ENCODE measurements around the gene PCNX3. TPM values are rescaled to one million over a fixed set of nuclear protein-coding genes. Genes with fewer than 3 reads are reported as not detected.

The PCNX3 gene
- total RNA-seq, 1 experiment from 2014 or later = 50.4 TPM

- no peaks in the 10 kb centered on the region for H4K20me1 ChIP-seq (ENCODE audit: insufficient read depth)
- no TSS peak for BruUV-seq (replicated peaks)
- no peak overlapping the region for H3K4me3 ChIP-seq (replicated peaks in 1 of 2; ENCODE audit: low read depth in 1 of 2, low read length in 2 of 2)
- no peak overlapping the region for H3K4me2 ChIP-seq (ENCODE audit: low read length)
- TF ChIP-seq MAX (IDR thresholded peaks at IDR 0.05) = no peak
- TF ChIP-seq ATF3 (IDR thresholded peaks at IDR 0.05) = no peak
- TF ChIP-seq ZNF274 (IDR thresholded peaks at IDR 0.05; ENCODE audit: low read depth, low read length) = no peak
- TF ChIP-seq YY1 (IDR thresholded peaks at IDR 0.05; ENCODE audit: extremely low read depth, insufficient replicate concordance, low read depth, low read length) = no peak
- no peak for TF ChIP-seq EZH2phosphoT487 (IDR thresholded peaks at IDR 0.05; ENCODE audit: borderline replicate concordance)
- no peak for TF ChIP-seq JUND (IDR thresholded peaks at IDR 0.05)
- no peak for TF ChIP-seq RAD21 (IDR thresholded peaks at IDR 0.05; ENCODE audit: low read depth)
- no peak for TF ChIP-seq EZH2 (IDR thresholded peaks at IDR 0.05)
- TF ChIP-seq ELF1 (IDR thresholded peaks at IDR 0.05; ENCODE audit: borderline replicate concordance, low read depth) = no peak
- TF ChIP-seq FOSL1 (IDR thresholded peaks at IDR 0.05; ENCODE audit: low read depth) = no peak
- no peak for TF ChIP-seq SRF (IDR thresholded peaks at IDR 0.05; ENCODE audit: low read depth)
- TF ChIP-seq CTCF (IDR thresholded peaks at IDR 0.05 in 2 of 3, conservative IDR thresholded peaks at IDR 0.05 in 1 of 3; ENCODE audit: borderline replicate concordance in 1 of 3, insufficient read depth in 1 of 3, low read depth in 2 of 3, low read length in 2 of 3) = no peak
- TF ChIP-seq ZFX (IDR thresholded peaks at IDR 0.05) = no peak
- no peak for TF ChIP-seq ZBTB33 (IDR thresholded peaks at IDR 0.05; ENCODE audit: extremely low read depth, insufficient replicate concordance, low read length)
- no peak for TF ChIP-seq CBX3 (IDR thresholded peaks at IDR 0.05; ENCODE audit: low read depth)
- TF ChIP-seq REST (IDR thresholded peaks at IDR 0.05; ENCODE audit: low read depth) = no peak
- no peak for TF ChIP-seq CEBPB (IDR thresholded peaks at IDR 0.05; ENCODE audit: low read depth)
- no peak for TF ChIP-seq EGR1 (IDR thresholded peaks at IDR 0.05; ENCODE audit: low read depth)
- TF ChIP-seq SP1 (IDR thresholded peaks at IDR 0.05; ENCODE audit: low read depth) = no peak
- H3K9ac ChIP-seq (ENCODE audit: low read length) = no peak overlapping the region
- peaks cover 0 to 6% of the 10 kb centered on the region in 2 experiments; a peak in 1 of 4 replicates for H3K36me3 ChIP-seq (ENCODE audit: control insufficient read depth in 1 of 2, insufficient read depth in 2 of 2, low read length in 2 of 2)
- POLR2A ChIA-PET = interaction anchor here (0.8 kb wide), 1 partner anchor 11 kb away, joined by 3 read pairs; no protein-coding TSS in a partner anchor
- H3K9me3 ChIP-seq (ENCODE audit: control insufficient read depth in 1 of 2, insufficient read depth in 1 of 2, low read depth in 1 of 2, low read length in 2 of 2) = no peaks in the 10 kb centered on the region
- no peaks in the 10 kb centered on the region for H3K27me3 ChIP-seq (ENCODE audit: insufficient read depth, low read length)
- RAD21 ChIA-PET (ENCODE audit: low non-redundant PET in 1 of 2, low total read pairs in 2 of 2, uncharacterized antibody in 2 of 2, unreplicated experiment in 2 of 2) = no interaction called here
- H2AFZ ChIP-seq (ENCODE audit: low read depth, low read length, poor library complexity, severe bottlenecking) = no peak overlapping the region
- no peak overlapping the region for H3K27ac ChIP-seq (ENCODE audit: low read depth, low read length)
- ATAC-seq (no peak), DNase-seq (ENCODE audit: low read depth, low spot score) (no peak)
- peaks cover 12 to 19% of the 10 kb centered on the region in 2 experiments for H3K4me1 ChIP-seq (ENCODE audit: control insufficient read depth in 1 of 2, insufficient read depth in 2 of 2, low read length in 2 of 2)
- CTCF ChIA-PET = no interaction called here
- intact Hi-C loops (cut with micrococcal nuclease) = no loop called here
- H3K9me2 ChIP-seq (ENCODE audit: insufficient read depth) = no peaks in the 10 kb centered on the region
- H3K79me2 ChIP-seq (ENCODE audit: insufficient read depth, low read length) = no peaks in the 10 kb centered on the region
Observed at GRCh38 chr11:65598258-65598699, 17.3 kb upstream of the PCNX3 start.

All from HCT116 (cell line).